Stomach smooth muscle (tissue), 2 donors: ENCODE measurements around the gene TP53I13.

Experiments used
- H3K27ac ChIP-seq: one replicate; pipeline ENCODE4 v1.7.0; 2013; ENCODE audit warnings: mild to moderate bottlenecking, low read length, inconsistent platforms
- H3K27me3 ChIP-seq, 2 donors: one replicate each; pipeline ENCODE4 v1.7.0; 2013; ENCODE audit warnings: low read length in 2 of 2; ENCODE audit not compliant: insufficient read depth in 2 of 2, control insufficient read depth in 1 of 2
- H3K36me3 ChIP-seq, 2 donors: one replicate each; pipeline ENCODE4 v1.7.0; 2013; ENCODE audit warnings: low read length in 2 of 2; ENCODE audit not compliant: control insufficient read depth in 2 of 2, insufficient read depth in 2 of 2
- H3K4me1 ChIP-seq: one replicate; pipeline ENCODE4 v1.7.0; 2013; ENCODE audit warnings: low read length; ENCODE audit not compliant: control insufficient read depth, insufficient read depth
- H3K4me3 ChIP-seq, 2 donors: one replicate each; pipeline ENCODE4 v1.7.0; 2013; ENCODE audit warnings: low read length in 2 of 2
- H3K9ac ChIP-seq, 2 donors: one replicate each; pipeline ENCODE4 v1.7.0; 2013; ENCODE audit warnings: low read length in 2 of 2, mild to moderate bottlenecking in 1 of 2
- H3K9me3 ChIP-seq, 2 donors: one replicate each; pipeline ENCODE4 v1.7.0; 2013; ENCODE audit warnings: low read length in 2 of 2; ENCODE audit not compliant: control insufficient read depth in 2 of 2
- donor health status: healthy.
- donor health status: Pancreatic carcinoma.

The TP53I13 gene

GRCh38 chr17:29596811-29597210, 28.3 kb downstream of the TP53I13 start:
- no peak overlapping the region for H3K4me3 ChIP-seq
- peaks cover 31% of the 10 kb centered on the region for H3K4me1 ChIP-seq
- no peaks in the 10 kb centered on the region for H3K9me3 ChIP-seq
- no peaks in the 10 kb centered on the region for H3K36me3 ChIP-seq
- H3K9ac ChIP-seq, result no peak overlapping the region
- H3K27me3 ChIP-seq, result peaks cover 0 to 3% of the 10 kb centered on the region in 2 donors
- H3K27ac ChIP-seq, result no peak overlapping the region

GRCh38 chr17:29597361-29598172, 29.1 kb downstream of the TP53I13 start:
- Histone ChIP-seq H3K27me3 (peaks cover 0 to 3% of the 10 kb centered on the region in 2 donors), H3K4me1 (peaks cover 23% of the 10 kb centered on the region), H3K4me3 (peak overlapping the region in 1 of 2 donors; percentile 3), H3K36me3 (no peaks in the 10 kb centered on the region), H3K27ac (no peak overlapping the region), H3K9ac (no peak overlapping the region), H3K9me3 (no peaks in the 10 kb centered on the region)

- no peaks in the 10 kb centered on the region for H3K4me1 ChIP-seq
- H3K27me3 ChIP-seq, result no peaks in the 10 kb centered on the region
- no peak overlapping the region for H3K4me3 ChIP-seq
- no peak overlapping the region for H3K9ac ChIP-seq
- H3K27ac ChIP-seq, result no peak overlapping the region
- no peaks in the 10 kb centered on the region for H3K9me3 ChIP-seq
- no peaks in the 10 kb centered on the region for H3K36me3 ChIP-seq
Measured at GRCh38 chr17:29603109-29603674, 34.7 kb downstream of the TP53I13 start.

- no peak overlapping the region for H3K4me3 ChIP-seq
- no peak overlapping the region for H3K27ac ChIP-seq
- H3K27me3 ChIP-seq, result no peaks in the 10 kb centered on the region
- H3K4me1 ChIP-seq, result peaks cover under 1% of the 10 kb centered on the region
- H3K36me3 ChIP-seq, result peaks cover 0 to 4% of the 10 kb centered on the region in 2 donors
- no peaks in the 10 kb centered on the region for H3K9me3 ChIP-seq
- no peak overlapping the region for H3K9ac ChIP-seq
Measured at GRCh38 chr17:29607557-29608195, 39.2 kb downstream of the TP53I13 start.

- H3K36me3 ChIP-seq, result peaks cover 0 to 4% of the 10 kb centered on the region in 2 donors
- H3K9me3 ChIP-seq, result no peaks in the 10 kb centered on the region
- H3K4me1 ChIP-seq, result peaks cover 14% of the 10 kb centered on the region
- no peaks in the 10 kb centered on the region for H3K27me3 ChIP-seq
- no peak overlapping the region for H3K9ac ChIP-seq
- H3K27ac ChIP-seq, result no peak overlapping the region
- H3K4me3 ChIP-seq, result no peak overlapping the region
Measured at GRCh38 chr17:29608986-29609385, 40.5 kb downstream of the TP53I13 start.

GRCh38 chr17:29610395-29610794, 41.9 kb downstream of the TP53I13 start:
- Histone ChIP-seq H3K4me3 (no peak overlapping the region), H3K4me1 (peaks cover 27% of the 10 kb centered on the region), H3K27me3 (no peaks in the 10 kb centered on the region), H3K9ac (no peak overlapping the region), H3K9me3 (no peaks in the 10 kb centered on the region), H3K27ac (no peak overlapping the region), H3K36me3 (peaks cover 0 to 4% of the 10 kb centered on the region in 2 donors)

GRCh38 chr17:29611351-29612093, 43.0 kb downstream of the TP53I13 start:
- H3K4me3 ChIP-seq, result no peak overlapping the region
- H3K9me3 ChIP-seq, result no peaks in the 10 kb centered on the region
- H3K36me3 ChIP-seq, result peaks cover 0 to 4% of the 10 kb centered on the region in 2 donors
- no peak overlapping the region for H3K27ac ChIP-seq
- H3K4me1 ChIP-seq, result peaks cover 37% of the 10 kb centered on the region
- no peaks in the 10 kb centered on the region for H3K27me3 ChIP-seq
- H3K9ac ChIP-seq, result no peak overlapping the region

GRCh38 chr17:29612094-29612403, 43.5 kb downstream of the TP53I13 start:
- Histone ChIP-seq H3K27ac (no peak overlapping the region), H3K27me3 (no peaks in the 10 kb centered on the region), H3K4me1 (peaks cover 42% of the 10 kb centered on the region), H3K9me3 (no peaks in the 10 kb centered on the region), H3K36me3 (peaks cover 0 to 4% of the 10 kb centered on the region in 2 donors), H3K4me3 (no peak overlapping the region), H3K9ac (no peak overlapping the region)

- Histone ChIP-seq H3K9me3 (no peaks in the 10 kb centered on the region), H3K27ac (no peak overlapping the region), H3K27me3 (no peaks in the 10 kb centered on the region), H3K36me3 (peaks cover 0 to 4% of the 10 kb centered on the region in 2 donors), H3K4me1 (peaks cover 48% of the 10 kb centered on the region), H3K9ac (no peak overlapping the region), H3K4me3 (peak overlapping the region in 1 of 2 donors; percentile 69)
Measured at GRCh38 chr17:29612404-29613280, 44.1 kb downstream of the TP53I13 start.

- H3K4me3 ChIP-seq, result peak overlapping the region; percentile 40 to 69
- peaks cover 0 to 4% of the 10 kb centered on the region in 2 donors for H3K36me3 ChIP-seq
- peaks cover 56% of the 10 kb centered on the region for H3K4me1 ChIP-seq
- no peak overlapping the region for H3K9ac ChIP-seq
- no peaks in the 10 kb centered on the region for H3K9me3 ChIP-seq
- H3K27me3 ChIP-seq, result no peaks in the 10 kb centered on the region
- H3K27ac ChIP-seq, result no peak overlapping the region
Measured at GRCh38 chr17:29613352-29613837, 44.9 kb downstream of the TP53I13 start.
